Measurements from ENCODE around the gene CHRND. TPM values are rescaled to one million over a fixed set of nuclear protein-coding genes. Genes with fewer than 3 reads are reported as not detected.

CHRND gene
- total RNA-seq, 1 experiment from 2014 or later: not detected

- DNase-seq (ENCODE audit: low spot score): no peak
Measured at GRCh38 chr2:232502911-232503808, 22.8 kb upstream of the CHRND start.

- DNase-seq (ENCODE audit: low spot score): no peak
Measured at GRCh38 chr2:232503809-232504323, 22.1 kb upstream of the CHRND start.

- no peak for DNase-seq (ENCODE audit: low spot score)
Measured at GRCh38 chr2:232504438-232504837, 21.5 kb upstream of the CHRND start.

- no peak for DNase-seq (ENCODE audit: low spot score)
Measured at GRCh38 chr2:232505856-232506255, 20.1 kb upstream of the CHRND start.

GRCh38 chr2:232506709-232507108, 19.3 kb upstream of the CHRND start:
- no peak for DNase-seq (ENCODE audit: low spot score)

GRCh38 chr2:232508251-232508650, 17.7 kb upstream of the CHRND start:
- DNase-seq (ENCODE audit: low spot score): no peak

GRCh38 chr2:232511336-232511890, 14.5 kb upstream of the CHRND start:
- no peak for DNase-seq (ENCODE audit: low spot score)

GRCh38 chr2:232512602-232513001, 13.4 kb upstream of the CHRND start:
- no peak for DNase-seq (ENCODE audit: low spot score)

- no peak for DNase-seq (ENCODE audit: low spot score)
Measured at GRCh38 chr2:232513353-232513752, 12.6 kb upstream of the CHRND start.

GRCh38 chr2:232515639-232516038, 10.3 kb upstream of the CHRND start:
- no peak for DNase-seq (ENCODE audit: low spot score)

- no peak for DNase-seq (ENCODE audit: low spot score)
Measured at GRCh38 chr2:232516551-232516950, 9.4 kb upstream of the CHRND start.

GRCh38 chr2:232518844-232519243, 7.1 kb upstream of the CHRND start:
- DNase-seq (ENCODE audit: low spot score): no peak

GRCh38 chr2:232519581-232520438, 6.2 kb upstream of the CHRND start, which contains the start of gene PRSS56:
PRSS56 (plus strand) TSS chr2:232520388; CDS start chr2:232520599, 211 bp downstream.
- no peak for DNase-seq (ENCODE audit: low spot score)

- no peak for DNase-seq (ENCODE audit: low spot score)
Measured at GRCh38 chr2:232520489-232520888, 5.5 kb upstream of the CHRND start.

- no peak for DNase-seq (ENCODE audit: low spot score)
Measured at GRCh38 chr2:232521098-232521497, 4.9 kb upstream of the CHRND start.

- no peak for DNase-seq (ENCODE audit: low spot score)
Measured at GRCh38 chr2:232521959-232522622, 3.9 kb upstream of the CHRND start.

- DNase-seq (ENCODE audit: low spot score): no peak
Measured at GRCh38 chr2:232522623-232523401, 3.1 kb upstream of the CHRND start.

- DNase-seq (ENCODE audit: low spot score): no peak
Measured at GRCh38 chr2:232523402-232523681, 2.6 kb upstream of the CHRND start.

GRCh38 chr2:232523682-232524597, 2.0 kb upstream of the CHRND start:
- DNase-seq (ENCODE audit: low spot score): no peak

GRCh38 chr2:232524771-232525170, 1.2 kb upstream of the CHRND start:
- DNase-seq (ENCODE audit: low spot score): no peak
